Naive thymus-derived CD4-positive, alpha-beta T cell (primary cell): ENCODE measurements around the gene SFMBT2. TPM values are rescaled to one million over a fixed set of nuclear protein-coding genes. Genes with fewer than 3 reads are reported as not detected.

Experiments
- ATAC-seq: fragments of 150-1000 bp; cut with Tn5 transposase; 2 replicates; pipeline ENCODE4 v1.10.0; 2021; ENCODE audit warnings: mild to moderate bottlenecking, moderate library complexity
- CTCF ChIA-PET: fragments of 350-600 bp; sonication (Branson Sonifier 250); formaldehyde crosslinking; loops from one replicate; lab custom pipeline; 2021; ENCODE audit warnings: antibody characterized with exemption; lab: Charles Lee
- POLR2A ChIA-PET: fragments of 350-600 bp; sonication (Branson Sonifier 250); formaldehyde crosslinking; loops from one replicate; lab custom pipeline; 2021; ENCODE audit warnings: antibody characterized with exemption, inconsistent platforms; lab: Charles Lee
- DNase-seq, 9 donors: peaks; one replicate each; pipeline versions ENCODE4 v3.0.0 to v3.0.0-alpha.2; 2020 to 2022; ENCODE audit warnings: mixed read lengths in 1 of 9
- H3K27ac ChIP-seq: one replicate; pipeline ENCODE4 v1.7.0; 2013; ENCODE audit warnings: mild to moderate bottlenecking, low read depth, low read length, moderate library complexity
- H3K27me3 ChIP-seq, 2 donors: one replicate each; pipeline ENCODE4 v1.7.0; 2013; ENCODE audit warnings: low read length in 2 of 2, mild to moderate bottlenecking in 2 of 2, moderate library complexity in 2 of 2; ENCODE audit not compliant: control insufficient read depth in 2 of 2, insufficient read depth in 2 of 2
- H3K36me3 ChIP-seq, 3 experiments: 1 replicate in 2 of 3; 2 replicates in 1 of 3; pipeline ENCODE4 v1.7.0; 2013; ENCODE audit warnings: low read length in 3 of 3, mild to moderate bottlenecking in 3 of 3, moderate library complexity in 1 of 3; ENCODE audit not compliant: insufficient read depth in 3 of 3, control insufficient read depth in 2 of 3
- H3K4me1 ChIP-seq, 2 donors: one replicate each; pipeline ENCODE4 v1.7.0; 2013; ENCODE audit warnings: low read length in 2 of 2, mild to moderate bottlenecking in 2 of 2, moderate library complexity in 1 of 2; ENCODE audit not compliant: control insufficient read depth in 2 of 2, insufficient read depth in 2 of 2
- H3K4me3 ChIP-seq: 2 replicates; pipeline ENCODE4 v1.7.0; 2013; ENCODE audit warnings: mild to moderate bottlenecking, low read length
- H3K9me3 ChIP-seq, 3 experiments: 1 replicate in 2 of 3; 2 replicates in 1 of 3; pipeline ENCODE4 v1.7.0; 2013; ENCODE audit warnings: low read length in 3 of 3; ENCODE audit not compliant: control insufficient read depth in 2 of 3
- H3K27ac Mint-ChIP-seq, 9 donors: one replicate each; pipeline ENCODE4 v1.8.0; 2020 to 2022; ENCODE audit warnings: mixed read lengths in 9 of 9, mild to moderate bottlenecking in 8 of 9, moderate library complexity in 5 of 9, inconsistent platforms in 2 of 9
- H3K27me3 Mint-ChIP-seq, 5 donors: one replicate each; pipeline ENCODE4 v1.8.0; 2021 to 2022; ENCODE audit warnings: mixed read lengths in 5 of 5, mild to moderate bottlenecking in 1 of 5
- H3K36me3 Mint-ChIP-seq, 5 donors: one replicate each; pipeline ENCODE4 v1.8.0; 2020 to 2022; ENCODE audit warnings: mixed read lengths in 5 of 5, mild to moderate bottlenecking in 3 of 5, inconsistent platforms in 1 of 5
- H3K4me1 Mint-ChIP-seq, 7 donors: one replicate each; pipeline ENCODE4 v1.8.0; 2020 to 2022; ENCODE audit warnings: mixed read lengths in 7 of 7, mild to moderate bottlenecking in 3 of 7, inconsistent platforms in 1 of 7
- H3K4me3 Mint-ChIP-seq, 10 donors: one replicate each; pipeline ENCODE4 v1.8.0; 2020 to 2022; ENCODE audit warnings: mild to moderate bottlenecking in 10 of 10, mixed read lengths in 10 of 10, moderate library complexity in 6 of 10, inconsistent platforms in 2 of 10
- H3K9me3 Mint-ChIP-seq, 11 donors: one replicate each; pipeline ENCODE4 v1.8.0; 2020 to 2022; ENCODE audit warnings: mixed read lengths in 11 of 11, mild to moderate bottlenecking in 4 of 11, inconsistent platforms in 1 of 11, moderate library complexity in 1 of 11
- intact Hi-C, 2 donors: fragments of 100-400 bp; cut with micrococcal nuclease; formaldehyde crosslinking; loops; one replicate each; pipeline ENCODE4 v1.15.1; 2023
- polyA plus RNA-seq, 2 donors: library from polyadenylated mRNA; unstranded; fragments of 300-500 nt; fragmentation: Illumina TruSeq; gene quantifications; one replicate each; pipeline ENCODE4 v1.2.3, GENCODE V29; 2021
- total RNA-seq, 6 experiments: library from RNA in 5 of 6; stranded (reverse) in 5 of 6; gene quantifications; 1 replicate in 5 of 6; 2 replicates in 1 of 6; pipeline ENCODE4 v1.2.3 and lab custom pipeline; 2021 to 2026

The SFMBT2 gene
- total and polyA plus RNA-seq, 7 experiments from 2014 or later, result 7.4 to 50.9 (median 39.2) TPM

DNA sequence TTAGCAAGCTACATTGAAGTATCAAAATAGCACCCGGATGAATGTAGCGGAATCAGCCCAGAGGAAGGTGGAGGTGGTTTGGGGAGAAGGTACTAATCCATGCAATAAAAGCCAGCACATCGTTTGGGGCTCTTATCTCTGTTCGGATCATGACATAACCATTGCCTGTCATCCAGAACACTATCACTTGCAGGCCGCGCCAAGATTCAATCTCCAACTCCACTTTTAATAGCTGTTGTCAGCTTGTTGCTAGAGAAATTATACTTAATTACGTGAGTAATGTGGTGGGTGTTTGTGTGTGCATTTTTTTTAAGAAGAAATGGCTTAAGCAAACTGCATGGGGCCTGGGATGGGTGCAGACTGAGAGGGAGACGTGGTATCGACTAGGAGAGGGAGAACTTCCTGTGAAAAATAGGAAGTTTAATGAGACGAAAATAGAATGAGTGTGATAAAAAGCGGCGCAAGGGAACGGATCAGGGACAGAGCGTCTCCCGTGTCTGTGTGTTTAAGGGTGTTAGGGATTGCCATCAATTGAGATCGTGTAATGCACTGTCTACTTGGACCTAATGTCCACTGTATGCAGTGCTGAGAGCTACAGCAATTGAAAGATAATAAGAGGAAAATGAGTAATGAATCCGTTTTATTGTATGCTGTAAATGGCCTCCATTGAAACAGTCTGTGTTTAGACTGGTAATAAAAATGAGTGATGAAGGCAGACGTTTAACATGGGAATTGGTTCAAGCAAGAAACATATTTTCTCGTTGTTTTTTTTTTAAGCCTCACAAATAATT is 27.6 kb upstream of the SFMBT2 start:
- ChIA-PET POLR2A (interaction anchor here (0.6 kb wide), 1 partner anchor 8 kb away, joined by 3 read pairs; no protein-coding TSS in a partner anchor), CTCF (interaction anchor here (0.9 to 1.0 kb wide), 2 partner anchors 14 to 15 kb away, joined by 3 to 5 read pairs; no protein-coding TSS in a partner anchor)
- Mint-ChIP-seq H3K27me3 (peaks cover 0 to 31% (median 0%) of the 10 kb centered on the region in 5 donors), H3K27ac (no peak overlapping the region), H3K36me3 (peaks cover 0 to 4% (median 0%) of the 10 kb centered on the region in 5 donors), H3K4me1 (peaks cover 6 to 18% (median 10%) of the 10 kb centered on the region in 7 donors), H3K9me3 (peaks cover 0 to 2% (median 0%) of the 10 kb centered on the region in 11 donors), H3K4me3 (no peak overlapping the region)
- no peak overlapping the region for H3K4me3 ChIP-seq
- no peaks in the 10 kb centered on the region for H3K9me3 ChIP-seq
- no peaks in the 10 kb centered on the region for H3K27me3 ChIP-seq
- H3K4me1 ChIP-seq, result peaks cover 0 to 4% of the 10 kb centered on the region in 2 donors
- DNase-seq, result no peak
- no peak overlapping the region for H3K27ac ChIP-seq
- no peak for ATAC-seq
- intact Hi-C loops, result no loop called here
- H3K36me3 ChIP-seq, result no peaks in the 10 kb centered on the region

DNA sequence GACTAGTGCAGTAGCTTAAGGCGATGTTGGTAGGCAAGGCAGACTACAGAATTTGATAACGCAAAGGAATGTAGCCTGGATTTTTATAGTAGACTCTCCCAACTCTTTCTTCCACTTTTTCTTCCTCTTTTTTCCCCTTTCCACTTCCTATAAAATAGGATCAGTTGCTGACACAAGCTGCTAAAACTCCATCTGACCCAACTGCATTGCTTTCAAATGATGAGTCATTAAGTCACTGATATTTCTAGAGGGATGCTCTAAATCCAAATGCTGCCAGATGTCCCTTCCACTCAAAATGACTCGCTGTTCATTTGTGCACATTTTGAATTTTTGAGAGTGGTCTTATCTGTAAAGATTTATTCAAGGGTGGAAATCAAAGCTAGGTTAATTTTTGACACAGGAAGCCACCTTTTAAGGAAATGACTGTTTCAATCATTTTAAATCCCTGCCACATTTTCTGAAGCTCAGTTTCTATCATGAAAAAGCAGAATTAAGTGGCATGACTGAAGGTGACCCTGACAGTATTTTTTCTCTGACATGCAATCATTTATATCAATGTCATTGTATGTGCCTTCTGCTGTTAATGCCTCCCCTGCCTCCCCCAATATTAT is 25.8 kb upstream of the SFMBT2 start:
- Mint-ChIP-seq H3K27me3 (peaks cover 0 to 37% (median 0%) of the 10 kb centered on the region in 5 donors), H3K27ac (no peak overlapping the region), H3K9me3 (peaks cover 0 to 2% (median 0%) of the 10 kb centered on the region in 11 donors), H3K4me1 (peaks cover 5 to 18% (median 15%) of the 10 kb centered on the region in 7 donors), H3K4me3 (no peak overlapping the region), H3K36me3 (peaks cover 0 to 4% (median 0%) of the 10 kb centered on the region in 5 donors)
- Histone ChIP-seq H3K27me3 (no peaks in the 10 kb centered on the region), H3K4me1 (peaks cover 0 to 4% of the 10 kb centered on the region in 2 donors), H3K27ac (no peak overlapping the region), H3K36me3 (no peaks in the 10 kb centered on the region), H3K9me3 (no peaks in the 10 kb centered on the region), H3K4me3 (no peak overlapping the region)
- POLR2A ChIA-PET, result no interaction called here
- CTCF ChIA-PET, result no interaction called here
- intact Hi-C loops, result no loop called here
- no peak for ATAC-seq
- no peak for DNase-seq

DNA sequence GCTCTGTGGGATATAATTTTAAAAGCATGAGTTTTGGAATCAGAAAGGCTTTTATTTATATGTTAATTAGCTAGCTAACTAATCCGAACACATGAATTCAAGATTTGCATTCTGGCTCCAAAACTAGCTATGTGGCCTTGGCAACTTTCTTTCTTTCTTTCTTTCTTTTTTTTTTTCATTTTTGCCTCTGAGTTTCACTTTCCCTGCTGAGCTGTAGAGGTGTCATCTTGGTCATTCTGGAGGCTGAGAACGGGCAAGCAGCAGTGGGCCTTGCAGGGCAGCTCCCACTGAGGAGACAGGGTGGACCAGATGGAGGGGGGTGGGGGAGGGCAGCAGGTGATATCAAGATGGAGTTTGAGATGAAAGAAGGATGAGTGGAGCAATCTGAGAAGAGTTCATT is 24.8 kb upstream of the SFMBT2 start:
- Mint-ChIP-seq H3K36me3 (peaks cover 0 to 4% (median 0%) of the 10 kb centered on the region in 5 donors), H3K27me3 (peaks cover 0 to 42% (median 0%) of the 10 kb centered on the region in 5 donors), H3K4me1 (peaks cover 5 to 18% (median 15%) of the 10 kb centered on the region in 7 donors), H3K27ac (no peak overlapping the region), H3K4me3 (no peak overlapping the region), H3K9me3 (peaks cover 0 to 2% (median 0%) of the 10 kb centered on the region in 11 donors)
- intact Hi-C loops, result no loop called here
- H3K4me3 ChIP-seq, result no peak overlapping the region
- no peaks in the 10 kb centered on the region for H3K27me3 ChIP-seq
- H3K27ac ChIP-seq, result no peak overlapping the region
- ATAC-seq (no peak), DNase-seq (no peak)
- peaks cover 0 to 4% of the 10 kb centered on the region in 2 donors for H3K4me1 ChIP-seq
- no peaks in the 10 kb centered on the region for H3K36me3 ChIP-seq
- CTCF ChIA-PET, result no interaction called here
- no peaks in the 10 kb centered on the region for H3K9me3 ChIP-seq
- POLR2A ChIA-PET, result no interaction called here

DNA sequence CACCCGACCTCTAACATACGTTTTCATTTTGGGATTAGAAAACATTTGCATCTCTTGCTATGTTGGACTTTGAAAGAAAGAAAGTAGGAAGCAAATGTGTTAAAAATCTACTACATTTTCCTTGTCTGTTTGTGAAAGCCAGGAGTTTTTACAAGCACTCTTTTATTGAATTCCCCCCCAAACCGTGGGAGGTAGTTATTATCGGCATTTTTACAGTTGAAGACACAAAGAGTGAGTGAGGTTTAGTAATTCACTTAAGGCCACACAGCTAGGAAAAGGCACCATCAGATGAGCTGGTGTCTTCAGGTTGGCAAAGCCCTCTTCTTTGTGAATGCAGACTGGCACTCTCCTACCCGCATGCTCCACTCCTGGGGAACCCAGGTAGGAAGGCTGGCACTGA is 23.5 kb upstream of the SFMBT2 start:
- Mint-ChIP-seq H3K27me3 (peaks cover 0 to 35% (median 0%) of the 10 kb centered on the region in 5 donors), H3K4me1 (peaks cover 5 to 18% (median 15%) of the 10 kb centered on the region in 7 donors), H3K9me3 (peaks cover 0 to 2% (median 0%) of the 10 kb centered on the region in 11 donors), H3K4me3 (no peak overlapping the region), H3K27ac (no peak overlapping the region), H3K36me3 (peaks cover 0 to 4% (median 0%) of the 10 kb centered on the region in 5 donors)
- DNase-seq (no peak), ATAC-seq (no peak)
- H3K36me3 ChIP-seq, result no peaks in the 10 kb centered on the region
- H3K4me1 ChIP-seq, result peaks cover 0 to 4% of the 10 kb centered on the region in 2 donors
- no peaks in the 10 kb centered on the region for H3K9me3 ChIP-seq
- ChIA-PET CTCF (no interaction called here), POLR2A (no interaction called here)
- H3K27me3 ChIP-seq, result no peaks in the 10 kb centered on the region
- no peak overlapping the region for H3K4me3 ChIP-seq
- H3K27ac ChIP-seq, result no peak overlapping the region
- intact Hi-C loops, result no loop called here

DNA sequence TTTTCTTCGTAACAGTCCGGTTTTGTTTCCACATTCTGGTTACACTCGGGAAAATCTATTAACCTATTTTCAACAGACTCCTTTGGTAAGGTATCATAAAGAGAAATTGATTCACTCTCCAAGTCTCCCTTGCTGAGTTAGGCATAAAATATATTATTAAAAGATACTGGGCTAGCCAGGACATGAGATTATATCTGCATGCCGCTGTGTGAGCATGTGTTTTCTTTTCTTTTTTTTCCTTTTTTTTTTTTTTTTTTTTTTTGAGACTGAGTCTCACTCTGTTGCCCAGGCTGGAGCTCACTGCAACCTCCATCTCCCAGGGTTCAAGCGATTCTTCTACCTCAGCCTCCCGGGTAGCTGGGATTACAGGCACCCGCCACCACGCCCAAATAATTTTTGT is 23.0 kb upstream of the SFMBT2 start:
- Mint-ChIP-seq H3K27ac (no peak overlapping the region), H3K36me3 (peaks cover 0 to 4% (median 0%) of the 10 kb centered on the region in 5 donors), H3K4me3 (no peak overlapping the region), H3K9me3 (peaks cover 0 to 2% (median 0%) of the 10 kb centered on the region in 11 donors), H3K27me3 (peaks cover 0 to 35% (median 0%) of the 10 kb centered on the region in 5 donors), H3K4me1 (peaks cover 5 to 18% (median 15%) of the 10 kb centered on the region in 7 donors)
- Histone ChIP-seq H3K36me3 (no peaks in the 10 kb centered on the region), H3K27ac (no peak overlapping the region), H3K4me3 (no peak overlapping the region), H3K9me3 (no peaks in the 10 kb centered on the region), H3K4me1 (peaks cover 0 to 4% of the 10 kb centered on the region in 2 donors), H3K27me3 (no peaks in the 10 kb centered on the region)
- POLR2A ChIA-PET, result no interaction called here
- CTCF ChIA-PET, result no interaction called here
- intact Hi-C loops, result no loop called here
- no peak for ATAC-seq
- DNase-seq, result no peak

DNA sequence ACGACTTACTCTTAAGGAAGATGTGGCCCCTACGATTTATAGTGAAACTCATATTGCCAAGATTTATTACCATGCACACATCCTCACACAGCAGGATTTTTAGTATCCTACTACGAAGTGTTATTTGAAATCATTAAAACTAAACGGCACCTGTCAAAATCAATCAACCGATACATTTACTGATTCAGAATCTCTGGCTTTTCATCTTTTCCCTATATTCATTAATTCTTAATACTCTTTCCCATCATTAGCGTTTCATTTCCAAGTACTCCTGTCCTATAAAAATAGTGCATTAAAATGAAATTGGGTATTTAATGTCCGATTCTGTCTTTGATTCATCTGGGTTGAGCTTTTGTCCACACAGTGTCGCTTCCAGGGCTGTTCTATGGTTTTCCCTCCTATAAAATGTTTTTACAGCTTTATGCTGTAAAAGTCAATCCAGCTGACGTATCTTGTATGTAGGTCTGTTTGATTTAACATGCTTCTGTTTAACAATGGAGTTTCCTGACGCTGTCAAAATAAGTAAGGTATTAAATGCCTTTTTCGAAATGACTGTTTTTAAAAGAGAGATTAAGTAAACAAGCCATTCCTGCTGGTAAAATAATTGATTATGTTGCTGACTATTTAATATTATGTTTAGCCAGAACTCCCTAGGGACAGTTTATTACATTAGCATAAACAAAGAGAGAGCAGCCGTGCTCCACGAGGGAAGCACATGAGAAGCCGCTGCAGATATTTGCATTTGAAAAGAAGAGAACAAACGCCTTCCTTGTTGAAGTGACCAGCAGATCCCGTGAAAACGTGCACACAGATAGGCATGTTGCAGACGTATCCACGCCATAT is 22.3 kb upstream of the SFMBT2 start:
- peaks cover 0 to 4% (median 0%) of the 10 kb centered on the region in 5 donors for H3K36me3 Mint-ChIP-seq
- peaks cover 0 to 2% (median 0%) of the 10 kb centered on the region in 11 donors for H3K9me3 Mint-ChIP-seq
- H3K27ac ChIP-seq, result no peak overlapping the region
- H3K27ac Mint-ChIP-seq, result no peak overlapping the region
- H3K4me3 ChIP-seq, result no peak overlapping the region
- ATAC-seq (no peak), DNase-seq (no peak)
- peaks cover 0 to 4% of the 10 kb centered on the region in 2 donors for H3K4me1 ChIP-seq
- CTCF ChIA-PET, result no interaction called here
- H3K27me3 Mint-ChIP-seq, result peaks cover 0 to 30% (median 0%) of the 10 kb centered on the region in 5 donors
- no peak overlapping the region for H3K4me3 Mint-ChIP-seq
- POLR2A ChIA-PET, result interaction anchor here (0.6 kb wide), 1 partner anchor 589 kb away, joined by 4 read pairs; no protein-coding TSS in a partner anchor
- peaks cover 5 to 18% (median 11%) of the 10 kb centered on the region in 7 donors for H3K4me1 Mint-ChIP-seq
- H3K9me3 ChIP-seq, result no peaks in the 10 kb centered on the region
- H3K36me3 ChIP-seq, result no peaks in the 10 kb centered on the region
- H3K27me3 ChIP-seq, result no peaks in the 10 kb centered on the region
- intact Hi-C loops, result no loop called here
